ENCODE results near the gene WDR33.

Gene WDR33

GRCh38 chr2:127651971-127652550 lies 158.9 kb downstream of the WDR33 start:
- no peak for DNase-seq

GRCh38 chr2:127651381-127651809 lies 159.6 kb downstream of the WDR33 start:
- DNase-seq: no peak

Measured in kidney glomerular epithelial cell (primary cell).